A172 (cell line): Measurements from ENCODE around the gene DRD2. TPM values are rescaled to one million over a fixed set of nuclear protein-coding genes. Genes with fewer than 3 reads are reported as not detected.
"Not testable (repeated sequence)": the region's sequence is repeated elsewhere in the genome, so short reads cannot be mapped to it uniquely, and the experiment has no call there.

Source experiments
- DNase-seq: peaks from one replicate; pipeline ENCODE4 v3.0.0-alpha.2; 2015; ENCODE audit warnings: low spot score
- total RNA-seq: library from RNA; depleted of rRNA; stranded (reverse); fragments of >200 nt; shearing (Covaris generic); gene quantifications from 2 replicates; pipeline ENCODE4 v1.2.3, GENCODE V29; 2014; rRNA removed

DRD2 gene
- total RNA-seq = not detected in 2 replicates

- no peak for DNase-seq
Measured at GRCh38 chr11:113475160-113475761, at the start of gene DRD2. Gene DRD2 (minus strand): TSS chr11:113475398. CDS start chr11:113424651, 50,747 bp downstream.

- DNase-seq = not testable (repeated sequence)
Measured at GRCh38 chr11:113523906-113524305, 48.7 kb upstream of the DRD2 start.

- DNase-seq = peak; percentile 11
Measured at GRCh38 chr11:113521737-113522517, 46.7 kb upstream of the DRD2 start.

- peak; percentile 25 for DNase-seq
Measured at GRCh38 chr11:113519989-113520613, 44.9 kb upstream of the DRD2 start.

DNA sequence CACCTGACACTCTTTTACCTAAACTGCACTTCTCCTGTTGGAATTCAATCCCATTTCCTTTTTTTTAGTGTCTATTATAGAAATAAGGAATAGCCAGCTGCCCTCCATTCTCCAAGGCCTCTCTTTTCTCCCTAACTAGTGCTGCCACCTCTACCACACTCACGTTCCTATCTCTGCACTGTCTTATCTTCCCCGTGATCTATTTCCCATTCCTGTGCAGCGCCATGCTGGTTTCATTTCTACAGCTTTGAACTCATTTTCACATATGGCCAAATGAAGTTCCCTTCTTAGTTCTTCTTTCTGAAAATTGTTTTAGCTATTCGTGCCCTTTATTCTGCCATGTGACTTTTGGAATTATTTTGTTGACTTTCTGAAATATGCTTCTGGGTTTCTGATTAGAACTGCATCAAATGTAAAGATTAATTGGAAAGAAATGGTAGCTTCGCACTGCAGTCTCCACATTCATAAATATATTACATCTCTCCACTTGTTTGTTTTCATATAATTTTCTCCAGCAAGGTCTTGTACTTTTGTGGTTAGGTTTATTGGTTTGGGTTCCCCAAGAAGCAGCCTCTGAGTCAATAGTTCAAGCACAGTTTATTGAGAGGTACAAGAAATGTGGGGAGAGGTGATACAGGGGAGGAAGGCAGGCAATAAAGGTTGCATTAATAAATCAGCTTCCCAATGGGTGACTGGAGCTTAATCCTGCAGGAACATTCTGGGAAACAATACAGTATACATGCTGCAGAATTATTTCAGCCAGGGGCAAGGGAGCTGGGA is 43.7 kb upstream of the DRD2 start:
- DNase-seq = no peak

- no peak for DNase-seq
Measured at GRCh38 chr11:113517361-113517760, 42.2 kb upstream of the DRD2 start.

DNA sequence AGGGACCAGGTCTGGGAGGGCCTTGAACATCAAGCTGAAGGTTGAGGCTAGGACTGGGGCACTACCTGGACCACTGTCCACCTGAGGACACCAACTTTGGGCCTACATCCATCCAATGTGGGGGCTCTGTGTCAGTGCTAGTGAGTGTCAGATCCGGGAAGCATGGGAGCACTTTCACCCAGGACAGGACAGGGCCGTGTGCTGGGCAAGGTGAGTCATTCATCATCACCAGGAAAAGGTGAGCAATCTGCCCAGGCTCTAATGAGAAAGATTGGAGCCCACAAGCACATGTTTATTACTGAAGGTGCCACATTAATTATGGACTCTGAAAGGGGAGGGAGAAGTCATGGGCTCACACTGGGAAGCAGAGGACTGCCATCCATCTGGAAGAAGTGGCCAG is 39.7 kb upstream of the DRD2 start:
- DNase-seq = no peak

GRCh38 chr11:113507341-113507740 is 32.1 kb upstream of the DRD2 start:
- no peak for DNase-seq

DNA sequence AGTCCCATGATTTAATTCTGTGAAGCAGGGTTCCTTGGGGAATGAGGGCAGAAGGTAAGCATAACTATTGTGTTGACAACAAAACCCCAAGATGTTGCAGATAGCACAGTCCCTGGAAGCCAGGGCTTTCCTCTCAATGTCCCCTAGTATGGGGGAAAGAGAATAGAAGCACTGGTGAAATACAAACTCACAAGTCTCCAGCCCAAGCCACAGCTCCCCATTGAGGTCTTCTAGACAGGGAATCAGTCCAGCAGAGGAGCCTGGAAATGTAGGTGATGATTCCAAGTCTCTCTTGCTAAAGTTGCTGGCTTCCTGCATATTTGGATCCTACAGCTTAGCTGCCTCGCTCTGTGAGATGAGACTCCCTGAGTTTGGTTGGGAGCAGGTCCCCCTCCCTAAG is 31.7 kb upstream of the DRD2 start:
- DNase-seq = no peak

DNA sequence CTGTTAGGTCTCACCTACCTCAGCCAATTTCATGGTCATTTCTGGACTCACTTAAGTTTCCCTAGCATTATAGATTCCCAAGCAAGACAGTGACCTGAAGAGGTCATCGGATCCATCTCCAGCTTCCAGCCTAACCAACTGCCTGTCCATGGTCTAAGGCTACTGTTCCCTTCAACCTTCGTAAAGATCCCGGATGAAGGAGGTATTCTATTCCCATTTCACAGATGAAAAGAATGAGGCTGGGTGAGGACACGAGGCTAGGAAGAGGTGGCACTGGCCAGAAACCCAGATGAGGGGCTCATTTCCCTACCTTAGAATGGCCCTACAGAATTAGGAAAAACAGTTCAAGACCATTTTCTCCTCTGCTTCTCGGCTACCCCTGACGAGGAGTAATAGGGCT is 31.3 kb upstream of the DRD2 start:
- DNase-seq = no peak

DNA sequence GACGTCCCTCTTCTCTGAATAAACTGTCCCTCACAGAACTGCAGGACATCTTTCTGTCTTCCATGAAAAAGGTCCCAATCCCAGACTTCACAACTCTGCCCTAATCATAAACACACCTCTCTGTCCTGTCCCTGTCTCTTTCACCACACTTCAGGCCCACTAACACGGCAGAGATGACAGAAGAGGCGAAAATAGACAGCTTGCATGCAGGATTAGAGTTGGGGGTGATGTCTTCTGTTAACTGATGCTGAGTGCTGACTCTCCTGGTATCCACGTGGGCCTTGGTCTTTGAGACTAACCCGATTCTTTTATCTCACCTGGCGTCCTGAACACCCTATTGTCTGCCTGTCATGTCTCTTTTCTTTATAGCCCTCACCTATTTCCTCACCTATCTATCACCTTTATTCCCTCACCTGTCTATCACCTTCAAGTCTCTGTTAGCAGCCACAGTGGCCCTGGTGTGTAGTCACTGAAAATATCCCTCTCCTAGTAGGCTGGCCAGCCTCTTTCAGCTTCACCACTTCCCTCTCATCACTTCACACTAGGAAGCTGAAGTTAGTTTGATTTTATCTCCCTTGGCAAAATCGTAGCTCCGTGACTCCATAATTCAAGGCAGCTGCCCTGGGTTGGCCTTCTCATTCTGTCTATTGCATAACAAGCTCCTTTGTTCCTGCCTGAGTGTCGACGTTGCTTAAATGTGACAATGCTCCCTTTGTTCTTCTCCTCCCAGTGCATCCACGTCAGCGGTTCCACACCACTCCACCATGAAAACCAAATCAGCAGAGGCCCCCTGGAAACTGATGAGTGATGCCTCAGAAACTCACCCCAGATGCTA is 30.6 kb upstream of the DRD2 start:
- peak; percentile 64 for DNase-seq

DNA sequence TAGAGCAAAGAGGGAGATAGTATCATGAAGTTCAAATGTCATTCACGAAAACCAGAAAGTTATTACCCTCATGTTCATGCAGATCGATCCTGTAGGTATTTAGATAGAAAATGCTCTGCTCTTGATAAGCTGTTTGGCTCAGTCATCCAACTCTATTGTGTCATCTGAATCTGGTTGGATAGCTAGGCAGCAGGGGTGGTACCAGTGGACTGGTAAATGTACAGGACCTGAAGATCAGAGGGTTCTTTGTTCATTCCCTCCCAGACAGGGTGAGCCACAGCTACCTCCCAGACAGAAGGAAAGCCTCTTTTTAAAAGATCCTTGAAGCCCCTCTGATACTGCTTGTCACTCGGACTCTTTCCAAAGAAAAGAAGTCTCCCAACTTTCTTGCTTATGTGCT is 29.8 kb upstream of the DRD2 start:
- DNase-seq = no peak

- no peak for DNase-seq
Measured at GRCh38 chr11:113504586-113504985, 29.4 kb upstream of the DRD2 start.

- DNase-seq = no peak
Measured at GRCh38 chr11:113504071-113504470, 28.9 kb upstream of the DRD2 start.

- no peak for DNase-seq
Measured at GRCh38 chr11:113497066-113497910, 22.1 kb upstream of the DRD2 start.

- DNase-seq = no peak
Measured at GRCh38 chr11:113496026-113496651, 20.9 kb upstream of the DRD2 start.

GRCh38 chr11:113494021-113494420 is 18.8 kb upstream of the DRD2 start:
- DNase-seq = no peak

GRCh38 chr11:113493206-113493605 is 18.0 kb upstream of the DRD2 start:
- no peak for DNase-seq

DNA sequence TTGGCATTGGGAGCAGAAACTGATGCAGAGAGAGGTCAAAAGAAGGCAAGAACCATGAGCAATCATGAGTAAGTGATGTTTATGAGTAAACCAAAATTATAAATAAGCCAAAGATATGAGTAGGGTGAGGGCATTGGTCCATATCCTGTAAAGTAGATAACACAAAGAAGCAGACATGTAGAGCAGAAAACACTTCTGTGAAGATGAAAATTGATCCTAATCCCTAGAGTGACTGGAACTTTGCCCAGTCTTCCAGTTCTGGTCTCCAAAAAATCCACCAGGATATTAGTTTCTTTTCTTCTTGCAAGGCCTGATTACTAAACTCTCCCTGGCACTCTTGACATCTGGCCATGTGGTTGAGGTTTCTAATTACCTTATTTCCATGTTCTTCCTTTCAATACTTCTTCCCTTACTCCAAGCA is 13.7 kb upstream of the DRD2 start:
- DNase-seq = no peak

GRCh38 chr11:113487622-113488021 is 12.4 kb upstream of the DRD2 start:
- DNase-seq = no peak
